CD14-positive monocyte (primary cell): ENCODE data around the gene TAL2. TPM values are rescaled to one million over a fixed set of nuclear protein-coding genes. Genes with fewer than 3 reads are reported as not detected.

Experiments used
- DNase-seq, 3 donors: peaks; one replicate each; pipeline ENCODE4 v3.0.0-alpha.2; 2011 to 2022
- H2AFZ ChIP-seq: 2 replicates; pipeline ENCODE4 v1.6.0; 2012; ENCODE audit warnings: mild to moderate bottlenecking, low read depth, low read length, inconsistent platforms; ENCODE audit not compliant: insufficient read depth, poor library complexity, severe bottlenecking
- H3K27ac ChIP-seq, 2 donors: 1 replicate in 1 of 2; 2 replicates in 1 of 2; pipeline ENCODE4 v1.5.1; 2012 to 2013; ENCODE audit warnings: low read length in 2 of 2, control low read depth in 1 of 2, inconsistent platforms in 1 of 2, low read depth in 1 of 2, mild to moderate bottlenecking in 1 of 2
- H3K27me3 ChIP-seq, 2 donors: one replicate each; pipeline versions ENCODE4 v1.6.0 to v1.6.1; 2011 to 2013; ENCODE audit warnings: low read length in 2 of 2; ENCODE audit not compliant: control insufficient read depth in 2 of 2, insufficient read depth in 2 of 2
- H3K36me3 ChIP-seq, 2 donors: replicated peaks in 1 of 2; 1 replicate in 1 of 2; 2 replicates in 1 of 2; pipeline versions ENCODE4 v1.5.1 to v1.6.1; 2012 to 2013; ENCODE audit warnings: low read length in 2 of 2, control low read depth in 1 of 2, inconsistent platforms in 1 of 2, mild to moderate bottlenecking in 1 of 2; ENCODE audit not compliant: insufficient read depth in 2 of 2, control insufficient read depth in 1 of 2
- H3K4me1 ChIP-seq, 2 donors: 1 replicate in 1 of 2; 2 replicates in 1 of 2; pipeline versions ENCODE4 v1.5.1 to v1.6.1; 2012 to 2013; ENCODE audit warnings: low read length in 2 of 2, control low read depth in 1 of 2, inconsistent platforms in 1 of 2, mild to moderate bottlenecking in 1 of 2, moderate library complexity in 1 of 2; ENCODE audit not compliant: insufficient read depth in 2 of 2, control insufficient read depth in 1 of 2
- H3K4me2 ChIP-seq: replicated peaks from 2 replicates; pipeline ENCODE3; 2012; ENCODE audit warnings: low read length, moderate library complexity, mild to moderate bottlenecking; ENCODE audit not compliant: poor library complexity, severe bottlenecking; ENCODE audit errors: extremely low read depth
- H3K4me3 ChIP-seq, 3 experiments: fragments of 200-600 bp in 1 of 3; sonication (generic) in 1 of 3; replicated peaks in 1 of 3; 1 replicate in 2 of 3; 2 replicates in 1 of 3; pipeline ENCODE4 v1.5.1; 2011 to 2013; ENCODE audit warnings: low read length in 3 of 3, mild to moderate bottlenecking in 3 of 3, control low read depth in 2 of 3, low read depth in 2 of 3, inconsistent platforms in 1 of 3, moderate library complexity in 1 of 3
- H3K79me2 ChIP-seq: 2 replicates; pipeline ENCODE4 v1.6.0; 2012; ENCODE audit warnings: mild to moderate bottlenecking, control low read depth, inconsistent platforms, low read length, moderate library complexity; ENCODE audit not compliant: insufficient read depth
- H3K9ac ChIP-seq: 2 replicates; pipeline ENCODE4 v1.6.0; 2017; ENCODE audit warnings: low read length, mild to moderate bottlenecking; ENCODE audit not compliant: insufficient read depth, poor library complexity, severe bottlenecking
- H3K9me3 ChIP-seq, 2 donors: replicated peaks in 1 of 2; 1 replicate in 1 of 2; 2 replicates in 1 of 2; pipeline versions ENCODE4 v1.5.1 to v1.6.1; 2012 to 2013; ENCODE audit warnings: low read length in 2 of 2, control low read depth in 1 of 2; ENCODE audit not compliant: control insufficient read depth in 1 of 2, insufficient read depth in 1 of 2
- H4K20me1 ChIP-seq: 2 replicates; pipeline ENCODE4 v1.6.0; 2012; ENCODE audit warnings: mild to moderate bottlenecking, low read length, control low read depth, moderate library complexity; ENCODE audit not compliant: insufficient read depth
- H3K27ac Mint-ChIP-seq, 7 donors: one replicate each; pipeline ENCODE4 v1.8.0; 2020; ENCODE audit warnings: mild to moderate bottlenecking in 7 of 7, mixed read lengths in 7 of 7, moderate library complexity in 6 of 7, inconsistent platforms in 2 of 7
- H3K27me3 Mint-ChIP-seq, 3 donors: one replicate each; pipeline ENCODE4 v1.8.0; 2021 to 2022; ENCODE audit warnings: low read depth in 3 of 3, mild to moderate bottlenecking in 3 of 3, mixed read lengths in 3 of 3, moderate library complexity in 3 of 3, inconsistent platforms in 1 of 3
- H3K36me3 Mint-ChIP-seq, 2 donors: one replicate each; pipeline ENCODE4 v1.8.0; 2020; ENCODE audit warnings: mixed read lengths in 2 of 2, inconsistent platforms in 1 of 2, mild to moderate bottlenecking in 1 of 2
- H3K4me1 Mint-ChIP-seq: one replicate; pipeline ENCODE4 v1.8.0; 2020; ENCODE audit warnings: mild to moderate bottlenecking, mixed read lengths
- H3K4me3 Mint-ChIP-seq, 2 donors: one replicate each; pipeline ENCODE4 v1.8.0; 2020; ENCODE audit warnings: mild to moderate bottlenecking in 2 of 2, mixed read lengths in 2 of 2, moderate library complexity in 1 of 2
- H3K9me3 Mint-ChIP-seq, 7 donors: one replicate each; pipeline ENCODE4 v1.8.0; 2020 to 2022; ENCODE audit warnings: mixed read lengths in 7 of 7, mild to moderate bottlenecking in 6 of 7, moderate library complexity in 6 of 7, inconsistent platforms in 2 of 7
- WGBS: methylation state at CpG from one replicate; pipeline ENCODE4 v1.1.5; 2013; ENCODE audit warnings: missing lambda C conversion rate; ENCODE audit not compliant: insufficient coverage; 5-methylcytosine and 5-hydroxymethylcytosine counted together
- intact Hi-C, 2 donors: fragments of 100-400 bp; cut with micrococcal nuclease; formaldehyde crosslinking; loops; one replicate each; pipeline versions ENCODE4 v1.15.0 to v1.15.1; 2023
- polyA plus RNA-seq, 3 donors: library from polyadenylated mRNA; depleted of rRNA in 1 of 3; unstranded in 2 of 3; stranded (reverse) in 1 of 3; fragments of 300-500 nt in 2 of 3; fragments of >200 nt in 1 of 3; fragmentation: Illumina TruSeq in 2 of 3; gene quantifications; 1 replicate in 2 of 3; 2 replicates in 1 of 3; pipeline ENCODE4 v1.2.3, GENCODE V29; 2012 to 2021
- TF ChIP-seq, protein P1 (sequence below): fragments of 200-600 bp; IDR thresholded peaks from one replicate; pipeline ENCODE4 v1.8.0; 2022; ENCODE audit warnings: antibody characterized with exemption, mild to moderate bottlenecking

Gene TAL2
- polyA plus RNA-seq, 3 donors: not detected

DNA sequence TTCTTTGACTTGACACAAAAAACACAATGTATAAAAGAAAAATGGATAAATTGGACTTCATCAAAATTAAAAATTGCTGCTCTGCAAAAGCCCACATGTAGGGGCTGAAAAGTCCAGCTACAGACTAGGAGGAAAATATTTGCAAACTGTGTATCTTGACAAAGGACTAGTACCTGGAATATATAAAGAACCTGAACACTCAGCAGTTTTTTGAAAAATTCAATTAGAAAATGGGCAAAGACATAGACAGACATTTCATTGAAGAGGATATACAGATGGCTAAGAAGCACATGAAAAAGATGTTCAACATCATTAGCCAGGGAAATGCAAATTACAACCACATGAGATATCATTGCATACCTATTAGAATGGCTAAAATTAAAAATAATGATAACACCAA is 18.5 kb upstream of the TAL2 start:
- Histone ChIP-seq H3K27me3 (no peaks in the 10 kb centered on the region), H3K79me2 (no peaks in the 10 kb centered on the region)
- H3K9me3 Mint-ChIP-seq: peaks cover 0 to 1% (median 0%) of the 10 kb centered on the region in 7 donors

DNA sequence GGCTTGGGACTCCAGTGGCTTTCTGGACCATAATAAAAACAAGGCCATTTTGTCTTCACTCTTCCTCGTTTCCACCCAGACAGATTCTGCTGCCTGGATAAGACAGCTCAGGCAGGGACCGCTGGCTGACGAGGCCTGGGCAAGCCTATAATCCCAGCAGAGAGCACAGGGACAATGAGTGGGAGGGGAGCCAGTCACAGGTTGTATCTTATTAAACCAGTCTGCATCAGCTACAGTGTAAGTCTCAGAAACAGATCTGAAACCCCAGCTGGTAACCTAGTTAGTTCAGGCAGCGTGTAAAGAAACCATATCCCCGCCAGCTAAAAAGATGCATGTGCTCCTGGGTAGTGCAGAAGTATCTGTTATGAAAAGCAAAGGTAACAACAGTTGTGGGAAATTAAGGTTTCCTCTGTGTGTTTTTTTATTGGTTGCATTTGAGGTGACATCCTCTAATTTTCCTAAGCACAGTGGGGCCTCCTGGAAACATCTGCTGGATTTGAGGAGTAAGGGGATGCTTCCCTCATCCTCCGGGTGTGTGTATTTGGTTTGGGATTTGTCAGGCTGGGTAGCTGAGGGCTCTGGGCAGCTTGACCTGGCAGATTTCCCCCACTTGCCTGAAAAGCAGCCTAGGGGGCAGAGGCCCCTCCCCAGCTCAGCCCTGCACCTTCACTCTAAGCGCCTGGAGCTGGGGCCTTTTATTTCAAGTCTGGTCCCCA is 15.2 kb upstream of the TAL2 start:
- no peak for DNase-seq
- Histone ChIP-seq H2AFZ (no peak overlapping the region), H3K4me2 (no peak overlapping the region), H3K9ac (no peak overlapping the region), H3K79me2 (no peaks in the 10 kb centered on the region), H3K4me3 (no peak overlapping the region), H3K9me3 (no peaks in the 10 kb centered on the region), H3K27me3 (no peaks in the 10 kb centered on the region), H3K4me1 (no peaks in the 10 kb centered on the region), H3K27ac (no peak overlapping the region), H3K36me3 (no peaks in the 10 kb centered on the region), H4K20me1 (no peaks in the 10 kb centered on the region)
- Mint-ChIP-seq H3K36me3 (no peaks in the 10 kb centered on the region), H3K4me1 (no peaks in the 10 kb centered on the region), H3K4me3 (no peak overlapping the region), H3K27me3 (peaks cover 0 to 4% (median 0%) of the 10 kb centered on the region in 3 donors), H3K27ac (no peak overlapping the region), H3K9me3 (peaks cover 0 to 1% (median 0%) of the 10 kb centered on the region in 7 donors)
- WGBS: 100% methylated on average over 3 of the region's 7 CpGs
- intact Hi-C loops: no loop called here
- TF ChIP-seq, protein P1, sequence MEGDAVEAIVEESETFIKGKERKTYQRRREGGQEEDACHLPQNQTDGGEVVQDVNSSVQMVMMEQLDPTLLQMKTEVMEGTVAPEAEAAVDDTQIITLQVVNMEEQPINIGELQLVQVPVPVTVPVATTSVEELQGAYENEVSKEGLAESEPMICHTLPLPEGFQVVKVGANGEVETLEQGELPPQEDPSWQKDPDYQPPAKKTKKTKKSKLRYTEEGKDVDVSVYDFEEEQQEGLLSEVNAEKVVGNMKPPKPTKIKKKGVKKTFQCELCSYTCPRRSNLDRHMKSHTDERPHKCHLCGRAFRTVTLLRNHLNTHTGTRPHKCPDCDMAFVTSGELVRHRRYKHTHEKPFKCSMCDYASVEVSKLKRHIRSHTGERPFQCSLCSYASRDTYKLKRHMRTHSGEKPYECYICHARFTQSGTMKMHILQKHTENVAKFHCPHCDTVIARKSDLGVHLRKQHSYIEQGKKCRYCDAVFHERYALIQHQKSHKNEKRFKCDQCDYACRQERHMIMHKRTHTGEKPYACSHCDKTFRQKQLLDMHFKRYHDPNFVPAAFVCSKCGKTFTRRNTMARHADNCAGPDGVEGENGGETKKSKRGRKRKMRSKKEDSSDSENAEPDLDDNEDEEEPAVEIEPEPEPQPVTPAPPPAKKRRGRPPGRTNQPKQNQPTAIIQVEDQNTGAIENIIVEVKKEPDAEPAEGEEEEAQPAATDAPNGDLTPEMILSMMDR: no peak

More for the DNA sequence above, 18.5 kb upstream of the TAL2 start:
- peaks cover 0 to 2% (median 0%) of the 10 kb centered on the region in 3 donors for H3K27me3 Mint-ChIP-seq
- DNase-seq: no peak
- Histone ChIP-seq H2AFZ (no peak overlapping the region), H3K9me3 (no peaks in the 10 kb centered on the region), H3K27ac (no peak overlapping the region), H3K4me1 (no peaks in the 10 kb centered on the region), H3K36me3 (peaks cover 0 to 3% of the 10 kb centered on the region in 2 donors), H3K4me3 (no peak overlapping the region), H3K4me2 (no peak overlapping the region), H3K9ac (no peak overlapping the region), H4K20me1 (no peaks in the 10 kb centered on the region)
- no peak overlapping the region for H3K4me3 Mint-ChIP-seq
- no peaks in the 10 kb centered on the region for H3K4me1 Mint-ChIP-seq
- no peak overlapping the region for H3K27ac Mint-ChIP-seq
- intact Hi-C loops: no loop called here
- H3K36me3 Mint-ChIP-seq: peaks cover 14 to 16% of the 10 kb centered on the region in 2 donors
- TF ChIP-seq, protein P1: no peak
